NCI-H1092 treated with DMSO at 0.1 percent for 48 hours (cell line): ENCODE results near the gene YLPM1.

ENCODE experiments used
- DNase-seq: peaks from one replicate; lab custom pipeline; 2025; lab: John Stamatoyannopoulos, UW

YLPM1 gene

GRCh38 chr14:74875941-74876913 lies 113.1 kb downstream of the YLPM1 start, which contains the start of gene PROX2:
Gene PROX2 (minus strand): TSS chr14:74876145. CDS start chr14:74863834, 12,311 bp downstream.
- no peak for DNase-seq

GRCh38 chr14:74879427-74880182 lies 116.5 kb downstream of the YLPM1 start:
- DNase-seq: no peak

GRCh38 chr14:74881431-74882102 lies 118.5 kb downstream of the YLPM1 start, which contains the start of gene DLST:
Gene DLST (plus strand): TSS chr14:74881916. CDS start chr14:74881954, 38 bp downstream.
- peak; percentile 82 for DNase-seq

DNA sequence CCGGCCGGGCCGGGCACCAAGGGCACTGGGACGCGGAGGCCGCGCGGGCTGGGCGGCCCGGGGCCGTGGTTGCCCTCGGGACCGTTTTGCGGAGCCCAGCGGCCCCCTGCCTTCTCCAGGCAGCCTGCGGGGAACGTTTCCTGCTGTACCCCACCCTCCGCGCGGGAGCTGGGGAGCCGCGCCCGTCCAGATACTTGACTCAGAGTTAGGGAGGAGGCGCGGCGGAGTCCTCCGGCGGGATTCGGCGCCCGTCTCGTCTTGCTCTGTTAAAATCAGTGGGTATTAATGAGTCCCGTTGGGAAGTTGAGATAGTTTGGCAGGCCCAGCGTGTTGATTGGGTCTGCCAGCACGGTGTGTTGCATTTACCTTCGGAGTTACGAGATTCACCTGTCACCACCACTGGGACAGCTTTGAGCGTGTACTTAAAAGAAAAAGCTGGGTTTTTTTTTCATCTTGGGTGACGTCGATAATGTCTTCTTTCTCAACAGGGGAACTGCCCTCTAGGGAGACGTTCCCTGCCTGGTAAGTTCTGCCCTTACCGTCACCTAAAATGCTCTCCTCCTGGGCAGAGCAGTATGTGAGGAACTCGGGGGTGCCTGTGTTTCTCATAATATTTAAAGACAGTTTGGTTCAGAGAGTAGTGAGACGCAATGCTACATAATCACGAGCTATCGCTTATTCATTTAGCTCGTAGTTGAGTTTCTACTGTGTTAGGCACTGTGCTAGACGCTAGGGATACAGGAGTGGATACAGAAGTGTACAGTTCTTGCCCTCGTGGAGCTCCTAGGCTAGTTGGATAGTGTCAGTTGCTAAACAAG lies 119.2 kb downstream of the YLPM1 start:
- peak; percentile 34 for DNase-seq
